ENCODE measurements around the gene FNBP1L.

DNA sequence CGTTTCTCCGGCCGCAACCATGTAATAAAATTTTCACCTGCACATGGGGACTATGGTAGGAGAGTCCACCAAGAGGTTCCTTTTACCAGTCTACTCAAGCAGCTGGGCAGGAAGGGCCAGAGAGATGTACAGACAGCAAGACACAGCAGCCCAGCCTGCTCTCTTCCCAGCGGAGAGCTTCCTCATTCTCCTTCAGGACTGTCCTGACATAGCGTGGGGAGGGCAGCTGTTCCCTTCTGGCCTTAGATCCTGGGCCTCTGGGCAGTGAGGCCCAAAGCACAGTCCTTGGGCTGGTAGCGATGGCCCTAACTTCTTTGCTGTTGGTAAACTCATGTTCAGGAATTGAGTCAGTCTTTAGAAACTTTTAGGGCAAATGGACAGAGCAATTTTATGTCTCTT, 144.6 kb downstream of the FNBP1L start:
- TF ChIP-seq TAF1 (IDR thresholded peaks at IDR 0.05; ENCODE audit: borderline replicate concordance, low read depth, low read length) (no peak), POLR2A (IDR thresholded peaks at IDR 0.05; ENCODE audit: low read depth, low read length) (no peak), POLR2AphosphoS5 (IDR thresholded peaks at IDR 0.05; ENCODE audit: low read depth, low read length) (no peak)

All from GM12892 (cell line).